Smooth muscle cell (in vitro differentiated cells): ENCODE data around the gene VAV3. TPM values are rescaled to one million over a fixed set of nuclear protein-coding genes. Genes with fewer than 3 reads are reported as not detected.

Experiments used
- DNase-seq: peaks from one replicate; lab custom pipeline; 2025; ENCODE audit not compliant: unreplicated experiment; lab: John Stamatoyannopoulos, UW
- H2AFZ ChIP-seq: fragments of 200-600 bp; sonication (generic); 2 replicates; pipeline ENCODE4 v1.6.0; 2016; ENCODE audit warnings: antibody characterized with exemption, low read depth, mild to moderate bottlenecking
- H3F3A ChIP-seq: fragments of 200-600 bp; sonication (generic); 2 replicates; pipeline ENCODE4 v1.6.0; 2017; ENCODE audit warnings: antibody characterized with exemption, low read depth
- H3K27ac ChIP-seq: fragments of 200-600 bp; sonication (generic); 2 replicates; pipeline ENCODE4 v1.5.1; 2016; ENCODE audit warnings: low read depth, mild to moderate bottlenecking
- H3K27me3 ChIP-seq: fragments of 200-600 bp; sonication (generic); 2 replicates; pipeline ENCODE4 v1.6.1; 2016; ENCODE audit warnings: low read depth, mild to moderate bottlenecking
- H3K36me3 ChIP-seq: fragments of 200-600 bp; sonication (generic); 2 replicates; pipeline ENCODE4 v1.5.1; 2016; ENCODE audit warnings: low read depth
- H3K4me1 ChIP-seq: fragments of 200-600 bp; sonication (generic); 2 replicates; pipeline ENCODE4 v1.5.1; 2016; ENCODE audit warnings: low read depth
- H3K4me2 ChIP-seq: fragments of 200-600 bp; sonication (generic); 2 replicates; pipeline ENCODE4 v1.6.0; 2016; ENCODE audit warnings: mild to moderate bottlenecking
- H3K4me3 ChIP-seq: fragments of 200-600 bp; sonication (generic); 2 replicates; pipeline ENCODE4 v1.5.1; 2016; ENCODE audit warnings: mild to moderate bottlenecking
- H3K79me2 ChIP-seq: fragments of 200-600 bp; sonication (generic); 2 replicates; pipeline ENCODE4 v1.6.0; 2016; ENCODE audit warnings: low read depth, mild to moderate bottlenecking
- H3K9ac ChIP-seq: fragments of 200-600 bp; sonication (generic); 2 replicates; pipeline ENCODE4 v1.6.0; 2016; ENCODE audit warnings: low read depth
- H3K9me3 ChIP-seq: fragments of 200-600 bp; sonication (generic); replicated peaks from 2 replicates; pipeline ENCODE4 v1.5.1; 2016; ENCODE audit warnings: low read depth
- H4K20me1 ChIP-seq: fragments of 200-600 bp; sonication (generic); 2 replicates; pipeline ENCODE4 v1.6.0; 2016; ENCODE audit warnings: low read depth
- CTCF ChIP-seq: fragments of 200-600 bp; sonication (generic); IDR thresholded peaks from 2 replicates; pipeline ENCODE4 v1.5.1; 2017; ENCODE audit warnings: borderline replicate concordance, mild to moderate bottlenecking, antibody characterized with exemption; ENCODE audit not compliant: insufficient read depth, poor library complexity, severe bottlenecking
- whole genome bisulfite sequencing: methylation state at CpG from one replicate; pipeline ENCODE4 v1.1.7; 2016; ENCODE audit warnings: low lambda C conversion rate; 5-methylcytosine and 5-hydroxymethylcytosine counted together
- polyA plus RNA-seq: library from polyadenylated mRNA; unstranded; fragments of >200 nt; fragmentation: Nextera tagmentation; extraction: Ambion mirVana; gene quantifications from 2 replicates; pipeline ENCODE4 v1.2.1, GENCODE V29; 2016
- total RNA-seq: library from RNA; depleted of rRNA; stranded (reverse); fragments of >200 nt; gene quantifications from 2 replicates; pipeline ENCODE4 v1.2.3, GENCODE V29; 2014

Gene VAV3
- total and polyA plus RNA-seq, 2 experiments from 2014 or later = 0.62 to 10.1 TPM

- no peaks in the 10 kb centered on the region for H3F3A ChIP-seq
- H3K9ac ChIP-seq = no peak overlapping the region
- no peak overlapping the region for H3K4me2 ChIP-seq
- no peak overlapping the region for H3K27ac ChIP-seq
- H4K20me1 ChIP-seq = no peaks in the 10 kb centered on the region
- H3K36me3 ChIP-seq = no peaks in the 10 kb centered on the region
- no peaks in the 10 kb centered on the region for H3K79me2 ChIP-seq
- H3K4me3 ChIP-seq = no peak overlapping the region
- DNase-seq = no peak
- no peak for TF ChIP-seq CTCF
- H3K9me3 ChIP-seq = no peaks in the 10 kb centered on the region
- H3K27me3 ChIP-seq = peaks cover 3% of the 10 kb centered on the region
- H3K4me1 ChIP-seq = no peaks in the 10 kb centered on the region
- H2AFZ ChIP-seq = no peak overlapping the region
These were observed 255.0 kb downstream of the VAV3 start for GRCh38 chr1:107710005-107710404.

DNA sequence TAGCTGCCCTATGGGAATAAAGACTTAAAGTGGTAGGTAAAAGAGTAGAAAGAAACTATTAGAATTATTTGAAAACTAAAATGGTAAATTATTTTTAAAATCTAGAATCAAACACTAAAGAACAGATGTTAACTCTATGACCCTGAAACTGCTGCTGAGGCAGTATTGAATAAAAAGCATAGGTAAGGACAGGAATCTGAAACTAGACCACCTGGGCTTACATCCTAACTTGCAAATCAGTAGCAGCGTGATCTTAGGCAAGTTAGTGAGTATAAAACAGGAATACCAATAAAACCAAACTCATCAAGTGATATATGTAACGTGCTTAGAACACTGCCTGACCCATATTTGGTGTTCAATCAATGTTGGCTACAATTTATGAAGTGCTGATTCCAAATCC lies 257.9 kb downstream of the VAV3 start:
- Histone ChIP-seq H3K79me2 (no peaks in the 10 kb centered on the region), H3K4me1 (no peaks in the 10 kb centered on the region), H3K4me3 (no peak overlapping the region), H3K27me3 (peaks cover 3% of the 10 kb centered on the region), H3K9ac (no peak overlapping the region), H3F3A (no peaks in the 10 kb centered on the region), H3K36me3 (no peaks in the 10 kb centered on the region), H3K9me3 (no peaks in the 10 kb centered on the region), H4K20me1 (no peaks in the 10 kb centered on the region), H3K27ac (no peak overlapping the region), H3K4me2 (no peak overlapping the region), H2AFZ (no peak overlapping the region)
- WGBS = 88% methylated on average over 2 of the region's 2 CpGs
- DNase-seq = no peak
- TF ChIP-seq CTCF = no peak

DNA sequence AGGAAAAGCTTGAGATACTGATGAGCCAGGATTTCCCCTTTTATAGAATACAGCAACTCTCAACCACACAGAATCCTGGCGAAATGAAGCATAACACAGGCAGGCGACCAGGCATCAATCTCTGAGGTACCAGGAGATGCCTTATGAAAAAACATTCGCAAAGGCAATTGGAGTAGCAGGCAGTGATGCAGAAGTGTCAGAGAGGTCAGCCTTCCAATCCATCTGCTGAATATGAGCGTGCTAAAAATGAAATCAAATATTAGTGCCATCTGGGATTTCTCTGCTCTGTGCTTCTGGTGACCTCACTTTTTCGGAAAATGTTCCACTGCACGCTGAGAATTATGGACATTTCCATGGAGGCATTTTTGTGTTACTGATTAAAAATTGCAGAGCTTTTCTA lies 258.8 kb downstream of the VAV3 start:
- 86% methylated on average over 6 of the region's 6 CpGs for WGBS
- Histone ChIP-seq H3K4me1 (no peaks in the 10 kb centered on the region), H4K20me1 (no peaks in the 10 kb centered on the region), H3K4me2 (no peak overlapping the region), H3K4me3 (no peak overlapping the region), H3K79me2 (no peaks in the 10 kb centered on the region), H2AFZ (no peak overlapping the region), H3K36me3 (no peaks in the 10 kb centered on the region), H3K9me3 (no peaks in the 10 kb centered on the region), H3K27me3 (peaks cover 3% of the 10 kb centered on the region), H3F3A (no peaks in the 10 kb centered on the region), H3K27ac (no peak overlapping the region), H3K9ac (no peak overlapping the region)
- TF ChIP-seq CTCF = no peak
- DNase-seq = no peak

DNA sequence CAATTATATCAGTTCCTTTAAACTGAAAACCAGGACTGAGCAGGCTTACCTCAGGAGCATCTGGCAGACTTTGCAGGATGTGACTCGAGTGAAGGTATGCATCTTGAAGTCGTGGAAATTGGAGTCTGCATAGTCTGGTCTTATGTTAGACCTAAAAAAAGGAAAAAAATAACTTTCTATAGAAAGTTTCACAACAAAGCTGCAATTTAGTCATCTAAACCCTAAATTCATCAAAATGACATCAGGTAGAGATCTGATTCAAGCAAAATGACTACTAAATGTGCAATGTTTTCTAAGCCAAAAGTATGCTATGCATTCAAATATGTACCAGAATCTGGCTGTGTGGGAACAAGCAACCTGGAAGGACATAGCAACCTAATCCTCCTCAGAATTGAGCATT lies 260.1 kb downstream of the VAV3 start:
- Histone ChIP-seq H2AFZ (no peak overlapping the region), H3K27ac (no peak overlapping the region), H3K4me2 (no peak overlapping the region), H3K4me3 (no peak overlapping the region), H3K36me3 (no peaks in the 10 kb centered on the region), H3K27me3 (peaks cover 3% of the 10 kb centered on the region), H4K20me1 (no peaks in the 10 kb centered on the region), H3F3A (no peaks in the 10 kb centered on the region), H3K4me1 (no peaks in the 10 kb centered on the region), H3K79me2 (no peaks in the 10 kb centered on the region), H3K9me3 (no peaks in the 10 kb centered on the region), H3K9ac (no peak overlapping the region)
- no peak for DNase-seq
- TF ChIP-seq CTCF = no peak
- 44% methylated on average over 2 of the region's 2 CpGs for WGBS
